ENCODE measurements around the gene MINK1. TPM values are rescaled to one million over a fixed set of nuclear protein-coding genes. Genes with fewer than 3 reads are reported as not detected.

MINK1 gene
- polyA plus RNA-seq, 2 of the 4 experiments (the other 2 are of a cell fraction): 41.3 to 66.9 TPM

DNA sequence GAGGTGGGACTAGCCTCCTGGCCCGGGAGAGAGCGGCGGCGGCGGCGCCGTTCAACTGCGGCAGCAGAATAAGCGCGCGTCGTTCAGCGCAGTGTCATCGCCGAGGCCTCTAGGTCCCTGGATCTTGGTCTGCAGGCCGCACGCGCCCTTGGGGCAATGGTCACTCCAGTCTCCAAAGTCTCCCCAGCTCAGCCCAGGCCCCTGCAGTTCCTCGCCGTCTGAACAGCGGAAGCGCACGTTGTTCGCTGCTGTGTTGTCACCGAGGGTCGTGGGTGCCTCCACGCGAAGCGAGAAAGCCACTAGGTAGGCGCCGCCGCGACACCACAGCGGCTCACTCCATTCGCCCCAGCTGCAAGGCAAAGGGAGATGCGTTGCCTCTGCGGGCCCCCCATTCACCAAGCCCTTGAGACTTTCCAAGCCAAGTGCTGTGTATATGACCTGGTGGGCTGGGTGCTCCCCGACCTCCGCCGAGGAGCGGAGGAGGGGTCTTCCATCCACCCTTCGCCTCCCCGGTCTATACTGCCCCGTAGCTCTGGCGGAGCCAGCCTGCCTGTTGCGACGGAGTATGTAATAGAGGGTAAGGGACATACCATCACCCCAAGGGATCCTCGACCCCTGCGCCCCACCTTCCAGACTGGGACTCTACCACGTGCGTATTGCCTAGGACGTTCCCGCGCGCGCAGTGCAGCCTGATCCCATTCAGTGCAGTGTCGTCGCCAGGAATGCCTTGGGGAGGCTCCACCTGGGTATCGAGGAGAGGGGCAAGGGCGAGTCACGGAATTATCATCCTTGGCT is 47.6 kb upstream of the MINK1 start:
- POLR2A ChIA-PET: no interaction called here

DNA sequence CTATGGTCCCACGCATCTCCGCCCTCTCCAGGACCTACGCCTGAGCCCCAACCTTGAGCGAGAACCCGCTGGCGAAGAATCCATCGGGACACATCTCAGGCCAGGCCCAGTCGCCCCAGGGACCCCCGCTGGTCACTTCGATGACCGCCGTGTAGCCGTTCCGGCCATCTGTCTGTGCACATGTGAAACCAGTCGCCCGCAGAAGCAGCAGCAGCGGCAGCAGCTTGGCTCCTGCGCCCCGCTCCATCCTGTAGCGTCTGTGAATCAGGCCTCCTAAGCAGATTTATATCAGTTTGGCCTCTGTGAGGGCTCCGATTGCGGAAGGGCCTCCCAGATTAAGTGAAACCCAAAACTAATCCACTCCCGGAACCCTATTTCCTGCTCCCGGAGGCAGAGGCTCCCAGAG is 47.0 kb upstream of the MINK1 start, which contains the start of gene VMO1:
TSS of gene VMO1 (minus strand) at position 259 of the 406 bp plus-strand sequence. CDS start at position 247, 12 bp downstream.
- POLR2A ChIA-PET: no interaction called here
- CTCF ChIA-PET: interaction anchor here (0.8 to 9.4 kb wide), 14 partner anchors 11 to 201 kb away, joined by 3 to 271 read pairs (median 6); partner anchors contain the start of genes ARRB2, C17orf107, CHRNE and CXCL16
- ATAC-seq (no peak), FAIRE-seq (no peak), DNase-seq (ENCODE audit: low read depth in 1 of 2, low spot score in 1 of 2) (no peak)
- TF ChIP-seq POLR2A (IDR thresholded peaks at IDR 0.05; ENCODE audit: low read length) (0 out of 2 replicates have a peak, but pooled peaks have one; percentile 3), RCOR1 (IDR thresholded peaks at IDR 0.05; ENCODE audit: low read depth, low read length) (no peak)
- Histone ChIP-seq H3K9me3 (no peaks in the 10 kb centered on the region), H3K27ac (peak within 1 kb of the TSS in 1 of 2 experiments; percentile 43; a peak in 2 of 6 replicates), H3K4me2 (peak within 1 kb of the TSS; percentile 68), H3K4me3 (no peak within 1 kb of the TSS), H3K4me1 (peaks cover 26% of the 10 kb centered on the region)
- 84% methylated on average over 24 of the region's 24 CpGs for WGBS (ENCODE audit: missing lambda C conversion rate)

More for the DNA sequence above, 47.6 kb upstream of the MINK1 start:
- H3K4me1 ChIP-seq: peaks cover 20% of the 10 kb centered on the region
- H3K4me3 ChIP-seq: no peak overlapping the region
- DNase-seq (ENCODE audit: low read depth in 1 of 2, low spot score in 1 of 2) (no peak), FAIRE-seq (no peak), ATAC-seq (no peak)
- H3K9me3 ChIP-seq: no peaks in the 10 kb centered on the region
- H3K27ac ChIP-seq: no peak overlapping the region
- 94% methylated on average over 61 of the region's 61 CpGs for WGBS (ENCODE audit: missing lambda C conversion rate)
- no peak overlapping the region for H3K4me2 ChIP-seq
- TF ChIP-seq, protein P1, sequence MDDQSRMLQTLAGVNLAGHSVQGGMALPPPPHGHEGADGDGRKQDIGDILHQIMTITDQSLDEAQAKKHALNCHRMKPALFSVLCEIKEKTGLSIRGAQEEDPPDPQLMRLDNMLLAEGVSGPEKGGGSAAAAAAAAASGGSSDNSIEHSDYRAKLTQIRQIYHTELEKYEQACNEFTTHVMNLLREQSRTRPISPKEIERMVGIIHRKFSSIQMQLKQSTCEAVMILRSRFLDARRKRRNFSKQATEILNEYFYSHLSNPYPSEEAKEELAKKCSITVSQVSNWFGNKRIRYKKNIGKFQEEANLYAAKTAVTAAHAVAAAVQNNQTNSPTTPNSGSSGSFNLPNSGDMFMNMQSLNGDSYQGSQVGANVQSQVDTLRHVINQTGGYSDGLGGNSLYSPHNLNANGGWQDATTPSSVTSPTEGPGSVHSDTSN (IDR thresholded peaks at IDR 0.05): no peak
- peak; percentile 25; the same call in 1 of the 2 replicates for TF ChIP-seq POLR2A (IDR thresholded peaks at IDR 0.05; ENCODE audit: low read length)
- CTCF ChIA-PET: interaction anchor here (0.5 to 9.4 kb wide), 8 partner anchors 10 to 101 kb away, joined by 3 to 271 read pairs (median 8); partner anchors contain the start of genes ARRB2 and MED11

DNA sequence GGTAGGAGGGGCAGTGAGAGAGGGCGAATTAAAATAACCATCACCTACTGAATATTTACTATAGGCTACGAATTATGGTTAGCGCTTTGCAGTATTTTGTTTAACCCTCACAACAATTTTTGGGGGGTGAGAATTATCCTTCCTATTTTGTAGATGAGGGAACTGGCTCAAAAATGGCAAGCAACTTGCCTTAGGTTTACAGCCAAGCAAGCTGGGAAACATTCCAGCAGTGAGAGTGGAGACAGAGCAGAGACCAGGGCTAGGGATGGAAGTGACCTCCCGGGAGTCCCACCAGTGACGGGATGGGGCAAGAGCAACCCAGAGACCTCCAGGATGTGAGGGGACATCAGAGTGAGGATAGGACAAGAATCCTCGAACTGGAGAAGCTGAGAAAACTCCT is 46.6 kb upstream of the MINK1 start:
- Histone ChIP-seq H3K9me3 (no peaks in the 10 kb centered on the region), H3K4me3 (no peak overlapping the region), H3K4me1 (peaks cover 27% of the 10 kb centered on the region), H3K4me2 (no peak overlapping the region), H3K27ac (peak overlapping the region in 1 of 2 experiments; percentile 43; a peak in 1 of 6 replicates)
- ATAC-seq: no peak
- FAIRE-seq: peak; percentile 13
- TF ChIP-seq, protein P2, sequence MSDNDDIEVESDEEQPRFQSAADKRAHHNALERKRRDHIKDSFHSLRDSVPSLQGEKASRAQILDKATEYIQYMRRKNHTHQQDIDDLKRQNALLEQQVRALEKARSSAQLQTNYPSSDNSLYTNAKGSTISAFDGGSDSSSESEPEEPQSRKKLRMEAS (IDR thresholded peaks at IDR 0.05): no peak
- no peak for TF ChIP-seq CBX2 (IDR thresholded peaks at IDR 0.05; ENCODE audit: borderline replicate concordance, low read depth)
- TF ChIP-seq HOXA7 (CRISPR knock-in tag; IDR thresholded peaks at IDR 0.05): no peak
- TF ChIP-seq, protein P3, sequence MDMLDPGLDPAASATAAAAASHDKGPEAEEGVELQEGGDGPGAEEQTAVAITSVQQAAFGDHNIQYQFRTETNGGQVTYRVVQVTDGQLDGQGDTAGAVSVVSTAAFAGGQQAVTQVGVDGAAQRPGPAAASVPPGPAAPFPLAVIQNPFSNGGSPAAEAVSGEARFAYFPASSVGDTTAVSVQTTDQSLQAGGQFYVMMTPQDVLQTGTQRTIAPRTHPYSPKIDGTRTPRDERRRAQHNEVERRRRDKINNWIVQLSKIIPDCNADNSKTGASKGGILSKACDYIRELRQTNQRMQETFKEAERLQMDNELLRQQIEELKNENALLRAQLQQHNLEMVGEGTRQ (IDR thresholded peaks at IDR 0.05): no peak
- TF ChIP-seq RCOR1 (IDR thresholded peaks at IDR 0.05; ENCODE audit: low read depth, low read length): no peak
- no peak for TF ChIP-seq ZNF302 (CRISPR knock-in tag; IDR thresholded peaks at IDR 0.05)
- no peak for TF ChIP-seq ZFP36 (IDR thresholded peaks at IDR 0.05; ENCODE audit: borderline replicate concordance, partially characterized antibody)
- TF ChIP-seq TP53 (CRISPR knock-in tag; IDR thresholded peaks at IDR 0.05): no peak
- TF ChIP-seq ZC3H11A (IDR thresholded peaks at IDR 0.05): no peak
- no peak for TF ChIP-seq KDM1A (IDR thresholded peaks at IDR 0.05; ENCODE audit: low read depth)
- TF ChIP-seq CHD4 (IDR thresholded peaks at IDR 0.05; ENCODE audit: borderline replicate concordance): no peak
- TF ChIP-seq JUNB (IDR thresholded peaks at IDR 0.05): no peak
- no peak for TF ChIP-seq NPAS2 (CRISPR knock-in tag; IDR thresholded peaks at IDR 0.05; ENCODE audit: borderline replicate concordance)
- 81% methylated on average over 6 of the region's 6 CpGs for WGBS (ENCODE audit: missing lambda C conversion rate)
- no peak for DNase-seq (ENCODE audit: low read depth in 1 of 2, low spot score in 1 of 2)
- ChIA-PET CTCF (interaction anchor here (0.8 to 9.4 kb wide), 17 partner anchors 12 to 200 kb away, joined by 3 to 271 read pairs (median 5); partner anchors contain the start of genes ARRB2, C17orf107, CHRNE and CXCL16), POLR2A (no interaction called here)

All from A549 (cell line).